Activated T-helper 2 cell treated with anti-CD3 and anti-CD28 coated beads, Interferon-gamma antibody, Interleukin-2, Interleukin-4, amounts not matched to agents 10 μg/mL and 5 μg/mL and 100 μg/mL, durations not matched to agents 14 hours and 24 hours and 36 hours (primary cell): ENCODE results near the gene AP3M1. TPM values are rescaled to one million over a fixed set of nuclear protein-coding genes. Genes with fewer than 3 reads are reported as not detected.

Experiments used
- DNase-seq: peaks from one replicate; pipeline ENCODE4 v3.0.0; 2021; ENCODE audit warnings: low spot score
- H3K27ac Mint-ChIP-seq: one replicate; pipeline ENCODE4 v1.8.0; 2021; ENCODE audit warnings: mixed read lengths
- H3K27me3 Mint-ChIP-seq: one replicate; pipeline ENCODE4 v1.8.0; 2021; ENCODE audit warnings: low read depth, mixed read lengths
- H3K36me3 Mint-ChIP-seq: one replicate; pipeline ENCODE4 v1.8.0; 2021; ENCODE audit warnings: low read depth, mixed read lengths
- H3K4me1 Mint-ChIP-seq: one replicate; pipeline ENCODE4 v1.8.0; 2021; ENCODE audit warnings: low read depth, mixed read lengths
- H3K4me3 Mint-ChIP-seq: one replicate; pipeline ENCODE4 v1.8.0; 2021; ENCODE audit warnings: low read depth, mild to moderate bottlenecking, moderate library complexity, mixed read lengths
- H3K9me3 Mint-ChIP-seq: one replicate; pipeline ENCODE4 v1.8.0; 2021; ENCODE audit warnings: mixed read lengths
- intact Hi-C: fragments of 100-400 bp; cut with micrococcal nuclease; formaldehyde crosslinking; loops from one replicate; pipeline ENCODE4 v1.15.1; 2023
- total RNA-seq: library from RNA; stranded (reverse); gene quantifications from 2 replicates; pipeline ENCODE4 v1.2.3, GENCODE V29; 2022

The AP3M1 gene
- total RNA-seq, 1 donor from 2014 or later = 46.9 TPM

- peak overlapping the region; percentile 15 for H3K4me3 Mint-ChIP-seq
- intact Hi-C loops = loop anchor here (2.0 to 5.0 kb wide), 2 partner anchors 43 to 87 kb away; no protein-coding TSS in a partner anchor
- peaks cover 42% of the 10 kb centered on the region for H3K36me3 Mint-ChIP-seq
- peaks cover 46% of the 10 kb centered on the region for H3K4me1 Mint-ChIP-seq
- no peak for DNase-seq
- no peaks in the 10 kb centered on the region for H3K9me3 Mint-ChIP-seq
- H3K27ac Mint-ChIP-seq = peak overlapping the region; percentile 43
- no peaks in the 10 kb centered on the region for H3K27me3 Mint-ChIP-seq
Measured at GRCh38 chr10:74079936-74080590, 70.6 kb downstream of the AP3M1 start.

GRCh38 chr10:74079028-74079935 is 71.3 kb downstream of the AP3M1 start:
- H3K27ac Mint-ChIP-seq = peak overlapping the region; percentile 43
- H3K4me3 Mint-ChIP-seq = no peak overlapping the region
- H3K27me3 Mint-ChIP-seq = no peaks in the 10 kb centered on the region
- intact Hi-C loops = loop anchor here (2.0 to 5.0 kb wide), 2 partner anchors 42 to 86 kb away; no protein-coding TSS in a partner anchor
- DNase-seq = no peak
- H3K4me1 Mint-ChIP-seq = peaks cover 42% of the 10 kb centered on the region
- H3K36me3 Mint-ChIP-seq = peaks cover 46% of the 10 kb centered on the region
- no peaks in the 10 kb centered on the region for H3K9me3 Mint-ChIP-seq

GRCh38 chr10:74078037-74078436 is 72.6 kb downstream of the AP3M1 start:
- peaks cover 46% of the 10 kb centered on the region for H3K4me1 Mint-ChIP-seq
- H3K27ac Mint-ChIP-seq = peak overlapping the region; percentile 66
- intact Hi-C loops = loop anchor here (1.0 to 5.0 kb wide), 4 partner anchors 22 to 122 kb away; no protein-coding TSS in a partner anchor
- H3K27me3 Mint-ChIP-seq = no peaks in the 10 kb centered on the region
- H3K4me3 Mint-ChIP-seq = no peak overlapping the region
- peaks cover 55% of the 10 kb centered on the region for H3K36me3 Mint-ChIP-seq
- H3K9me3 Mint-ChIP-seq = no peaks in the 10 kb centered on the region
- no peak for DNase-seq

GRCh38 chr10:74077416-74077815 is 73.2 kb downstream of the AP3M1 start:
- Mint-ChIP-seq H3K27ac (no peak overlapping the region), H3K9me3 (no peaks in the 10 kb centered on the region), H3K4me3 (no peak overlapping the region), H3K27me3 (no peaks in the 10 kb centered on the region), H3K36me3 (peaks cover 57% of the 10 kb centered on the region), H3K4me1 (peaks cover 46% of the 10 kb centered on the region)
- no peak for DNase-seq
- intact Hi-C loops = loop anchor here (5.0 kb wide), 1 partner anchor 40 kb away; no protein-coding TSS in a partner anchor

- Mint-ChIP-seq H3K4me3 (no peak overlapping the region), H3K36me3 (peaks cover 54% of the 10 kb centered on the region), H3K27ac (no peak overlapping the region), H3K27me3 (no peaks in the 10 kb centered on the region), H3K9me3 (no peaks in the 10 kb centered on the region), H3K4me1 (peaks cover 46% of the 10 kb centered on the region)
- intact Hi-C loops = loop anchor here (5.0 kb wide), 1 partner anchor 40 kb away; no protein-coding TSS in a partner anchor
- no peak for DNase-seq
Measured at GRCh38 chr10:74076961-74077360, 73.7 kb downstream of the AP3M1 start.

GRCh38 chr10:74075906-74076305 is 74.7 kb downstream of the AP3M1 start:
- no peak overlapping the region for H3K27ac Mint-ChIP-seq
- H3K4me3 Mint-ChIP-seq = no peak overlapping the region
- DNase-seq = no peak
- H3K4me1 Mint-ChIP-seq = peaks cover 42% of the 10 kb centered on the region
- H3K36me3 Mint-ChIP-seq = peaks cover 55% of the 10 kb centered on the region
- H3K9me3 Mint-ChIP-seq = no peaks in the 10 kb centered on the region
- H3K27me3 Mint-ChIP-seq = no peaks in the 10 kb centered on the region
- intact Hi-C loops = loop anchor here (5.0 kb wide), 1 partner anchor 39 kb away; no protein-coding TSS in a partner anchor

GRCh38 chr10:74072503-74072902 is 78.1 kb downstream of the AP3M1 start:
- Mint-ChIP-seq H3K36me3 (peaks cover 66% of the 10 kb centered on the region), H3K27ac (no peak overlapping the region), H3K4me1 (peaks cover 18% of the 10 kb centered on the region), H3K27me3 (no peaks in the 10 kb centered on the region), H3K4me3 (no peak overlapping the region), H3K9me3 (no peaks in the 10 kb centered on the region)
- no peak for DNase-seq
- intact Hi-C loops = no loop called here

- Mint-ChIP-seq H3K4me1 (peaks cover 11% of the 10 kb centered on the region), H3K9me3 (no peaks in the 10 kb centered on the region), H3K36me3 (peaks cover 54% of the 10 kb centered on the region), H3K27me3 (no peaks in the 10 kb centered on the region), H3K4me3 (no peak overlapping the region), H3K27ac (no peak overlapping the region)
- intact Hi-C loops = no loop called here
- DNase-seq = no peak
Measured at GRCh38 chr10:74071157-74071556, 79.5 kb downstream of the AP3M1 start.

Other genes starting within 250 kb of the AP3M1 start
- 1.7 and 1.8 TPM in 2 replicates for gene PLAU, start 239.7 kb downstream of the AP3M1 start, total RNA-seq
- 24.4 TPM in 2 replicates for gene VCL, start 152.7 kb downstream of the AP3M1 start, total RNA-seq
- gene ADK, start 393 bp upstream of the AP3M1 start, total RNA-seq = 64.2 and 64.5 TPM in 2 replicates